HG03196 (cell line): ENCODE results near the gene AGPAT3.
"Not testable (repeated sequence)": the region's sequence is repeated elsewhere in the genome, so short reads cannot be mapped to it uniquely, and the experiment has no call there.

Source experiments
- ATAC-seq: cut with Tn5 transposase; IDR thresholded peaks from one replicate; pipeline ENCODE4 v1.9.1; 2021; ENCODE audit not compliant: unreplicated experiment

Gene AGPAT3

GRCh38 chr21:43864962-43865539 lies at the start of gene AGPAT3:
AGPAT3 (plus strand) TSS chr21:43865223; CDS start chr21:43959682, 94,459 bp downstream.
- peak; percentile 18 for ATAC-seq

- ATAC-seq, result no peak
These were observed 49.0 kb upstream of the AGPAT3 start for GRCh38 chr21:43815991-43816390.

GRCh38 chr21:43816611-43817071 lies 48.4 kb upstream of the AGPAT3 start:
- no peak for ATAC-seq

GRCh38 chr21:43817157-43818086 lies 47.6 kb upstream of the AGPAT3 start:
- no peak for ATAC-seq

GRCh38 chr21:43818685-43819084 lies 46.3 kb upstream of the AGPAT3 start:
- no peak for ATAC-seq

- ATAC-seq, result no peak
These were observed 45.3 kb upstream of the AGPAT3 start for GRCh38 chr21:43819511-43820405.

GRCh38 chr21:43820466-43820865 lies 44.6 kb upstream of the AGPAT3 start:
- ATAC-seq, result no peak

GRCh38 chr21:43822166-43822565 lies 42.9 kb upstream of the AGPAT3 start:
- not testable (repeated sequence) for ATAC-seq

GRCh38 chr21:43822741-43823140 lies 42.3 kb upstream of the AGPAT3 start:
- not testable (repeated sequence) for ATAC-seq

GRCh38 chr21:43824333-43825241 lies 40.4 kb upstream of the AGPAT3 start:
- ATAC-seq, result no peak

- ATAC-seq, result no peak
These were observed 39.6 kb upstream of the AGPAT3 start for GRCh38 chr21:43825242-43825935.

- ATAC-seq, result no peak
These were observed 38.9 kb upstream of the AGPAT3 start for GRCh38 chr21:43825936-43826622.

- no peak for ATAC-seq
These were observed 38.4 kb upstream of the AGPAT3 start for GRCh38 chr21:43826623-43826974.

- no peak for ATAC-seq
These were observed 37.9 kb upstream of the AGPAT3 start for GRCh38 chr21:43827015-43827611.

- ATAC-seq, result no peak
These were observed 35.9 kb upstream of the AGPAT3 start for GRCh38 chr21:43829161-43829560.

- ATAC-seq, result no peak
These were observed 35.4 kb upstream of the AGPAT3 start for GRCh38 chr21:43829575-43830119.

GRCh38 chr21:43832158-43832550 lies 32.9 kb upstream of the AGPAT3 start:
- no peak for ATAC-seq

GRCh38 chr21:43832648-43833047 lies 32.4 kb upstream of the AGPAT3 start:
- ATAC-seq, result no peak
